ENCODE data around the gene TNFRSF11A.

The TNFRSF11A gene

DNA sequence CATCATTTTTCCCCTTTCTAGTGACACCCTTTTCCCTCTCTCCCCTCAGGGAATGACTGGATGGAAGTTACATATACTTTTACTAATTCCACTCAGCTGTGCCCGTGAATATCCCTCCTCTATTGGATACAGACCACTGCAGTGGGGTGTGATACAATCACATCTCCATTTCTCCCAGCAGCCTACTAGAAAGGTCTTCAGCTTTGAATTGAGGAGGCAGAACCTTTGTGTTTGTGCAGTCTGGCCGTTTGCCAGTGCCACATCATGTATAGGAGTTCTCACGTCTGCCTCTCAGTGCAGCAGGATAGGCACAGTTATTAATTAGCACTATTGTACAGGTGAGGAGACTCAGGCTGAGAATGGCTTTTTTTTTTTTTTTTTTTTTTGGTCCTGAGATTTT, 16.4 kb downstream of the TNFRSF11A start:
- DNase-seq (ENCODE audit: low read depth in 4 of 4, low spot score in 1 of 4), result no peak

DNA sequence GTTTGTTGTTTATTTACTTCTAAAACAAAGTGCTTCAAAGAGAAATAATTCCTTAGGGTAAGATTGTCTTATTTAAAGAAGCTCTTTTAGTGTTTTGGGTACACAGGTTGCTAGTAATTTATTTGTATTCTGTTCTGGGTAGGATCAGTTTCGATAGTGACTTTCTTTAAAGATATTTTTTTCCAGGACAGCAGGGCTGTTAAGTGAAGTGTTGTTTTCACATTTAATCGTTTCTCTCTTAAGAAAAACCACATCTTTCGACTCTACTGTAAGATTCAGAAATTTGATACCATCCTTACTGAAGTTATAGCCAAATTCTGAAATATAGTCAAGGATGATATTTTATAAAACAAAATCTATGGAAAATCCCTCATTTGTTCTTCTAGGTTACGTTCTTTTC, 17.8 kb downstream of the TNFRSF11A start:
- no peak for DNase-seq (ENCODE audit: low read depth in 4 of 4, low spot score in 1 of 4)

DNA sequence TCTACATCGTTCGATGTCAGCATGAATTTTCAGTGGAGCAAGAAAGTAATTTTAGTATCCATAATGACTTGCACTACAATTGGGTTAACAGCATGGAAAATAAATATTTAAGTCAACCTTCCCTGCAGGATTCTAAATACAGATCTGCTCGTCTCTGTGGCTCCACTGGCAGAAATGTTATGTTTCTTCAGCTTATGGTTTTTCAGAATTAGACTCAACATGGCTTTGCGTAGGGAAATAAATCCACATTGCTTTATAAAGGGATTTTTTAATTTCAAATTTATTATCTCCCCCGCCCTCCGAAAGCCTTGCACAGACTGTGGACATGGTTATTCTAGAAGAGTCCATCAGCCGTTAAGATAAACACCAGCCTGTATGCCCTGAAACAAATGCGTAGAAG, 18.2 kb downstream of the TNFRSF11A start:
- DNase-seq (ENCODE audit: low read depth in 4 of 4, low spot score in 1 of 4), result no peak

DNA sequence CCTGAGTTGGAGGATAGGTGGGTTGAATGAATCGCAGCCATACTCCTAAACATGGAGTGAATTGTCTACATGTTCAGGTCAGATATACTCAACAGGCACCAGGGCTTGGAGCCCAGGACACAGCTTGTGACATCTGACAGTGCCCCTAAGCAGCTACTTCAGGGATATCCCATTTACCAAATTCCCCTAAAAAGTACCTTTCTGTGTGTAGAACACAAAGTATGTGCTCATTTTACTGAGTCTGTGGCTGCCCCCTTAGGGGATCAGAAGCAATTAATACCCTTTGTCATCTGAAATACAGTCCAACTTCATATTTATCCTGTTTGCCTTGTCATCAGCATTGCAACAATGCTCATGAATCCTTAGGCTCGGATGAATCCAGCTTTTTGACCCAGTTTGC, 20.8 kb downstream of the TNFRSF11A start:
- DNase-seq (ENCODE audit: low read depth in 4 of 4, low spot score in 1 of 4), result no peak

DNA sequence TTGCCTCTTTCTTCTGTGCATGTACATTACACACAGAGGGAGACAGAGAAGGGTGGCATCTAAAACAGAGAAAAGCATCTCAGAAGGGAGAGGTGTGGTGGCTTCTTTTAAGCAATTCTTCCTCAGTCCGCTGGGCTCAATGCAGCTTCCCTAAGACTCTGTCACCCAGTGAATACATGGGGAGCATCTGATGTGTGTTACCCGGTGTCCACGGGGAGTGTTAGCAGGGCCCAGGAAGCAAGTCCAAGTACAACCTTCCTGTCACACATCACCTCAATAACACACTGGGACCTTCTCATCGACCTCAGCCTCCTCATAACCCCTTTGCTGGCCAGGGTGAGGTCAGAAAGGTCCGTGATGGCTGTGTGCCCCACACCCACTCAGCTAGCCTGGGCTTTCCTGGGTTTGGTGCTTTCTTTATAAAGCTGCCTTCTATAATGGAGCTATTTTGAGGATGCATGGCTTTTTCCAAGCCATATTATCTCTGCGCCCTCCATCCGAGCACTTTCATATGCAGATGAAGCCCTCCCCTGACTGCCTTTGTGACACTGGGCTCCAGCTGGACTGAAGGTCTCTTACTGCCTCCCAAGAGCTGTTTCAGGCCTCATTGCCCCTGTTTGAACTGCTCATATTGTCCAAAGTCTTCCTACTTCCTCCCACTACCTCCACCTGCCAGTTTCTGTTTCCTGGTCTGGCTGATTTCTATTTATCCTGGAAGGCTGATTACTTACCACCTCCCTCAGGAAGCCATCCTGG, 21.4 kb downstream of the TNFRSF11A start:
- DNase-seq (ENCODE audit: low read depth in 4 of 4, low spot score in 1 of 4), result no peak

DNA sequence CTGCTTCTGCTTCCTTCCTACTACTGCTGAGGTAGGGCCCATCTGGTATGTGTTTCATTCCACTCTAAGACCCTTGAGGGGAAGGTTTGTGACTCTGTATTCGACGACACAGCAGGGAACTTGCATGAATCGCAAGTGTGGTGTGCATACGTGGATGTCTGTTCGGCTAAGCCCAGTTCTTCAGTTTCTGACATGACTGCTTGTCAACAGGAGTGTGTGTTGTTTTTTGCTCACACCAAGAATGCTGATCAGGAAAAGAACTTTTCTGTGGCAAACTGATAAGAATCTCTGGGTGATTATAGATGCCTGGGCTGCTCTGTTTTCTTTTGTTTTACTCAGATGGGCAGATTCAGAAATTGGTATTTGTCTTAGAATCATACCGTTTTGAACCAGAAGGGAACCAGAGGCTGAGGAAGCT, 22.0 kb downstream of the TNFRSF11A start:
- DNase-seq (ENCODE audit: low read depth in 4 of 4, low spot score in 1 of 4), result no peak

DNA sequence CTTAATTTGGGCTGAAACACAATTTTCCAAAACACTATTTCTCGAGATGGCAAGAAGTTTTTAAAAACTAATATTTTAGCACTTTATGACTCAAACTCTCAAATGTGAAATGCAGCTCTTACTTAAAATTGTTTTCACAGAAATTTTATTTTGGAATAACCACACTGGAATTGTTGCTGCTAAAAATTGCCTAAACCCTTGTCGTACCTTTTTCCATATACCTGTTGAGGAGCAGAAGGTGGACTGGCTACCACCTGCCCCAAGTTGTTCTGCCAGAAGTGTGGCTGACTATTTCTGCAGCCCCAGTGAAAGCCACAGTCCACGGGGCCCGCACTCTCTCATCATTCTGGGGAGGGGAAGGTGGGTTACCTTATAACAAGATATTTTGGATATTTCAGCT, 23.4 kb downstream of the TNFRSF11A start:
- no peak for DNase-seq (ENCODE audit: low read depth in 4 of 4, low spot score in 1 of 4)

DNA sequence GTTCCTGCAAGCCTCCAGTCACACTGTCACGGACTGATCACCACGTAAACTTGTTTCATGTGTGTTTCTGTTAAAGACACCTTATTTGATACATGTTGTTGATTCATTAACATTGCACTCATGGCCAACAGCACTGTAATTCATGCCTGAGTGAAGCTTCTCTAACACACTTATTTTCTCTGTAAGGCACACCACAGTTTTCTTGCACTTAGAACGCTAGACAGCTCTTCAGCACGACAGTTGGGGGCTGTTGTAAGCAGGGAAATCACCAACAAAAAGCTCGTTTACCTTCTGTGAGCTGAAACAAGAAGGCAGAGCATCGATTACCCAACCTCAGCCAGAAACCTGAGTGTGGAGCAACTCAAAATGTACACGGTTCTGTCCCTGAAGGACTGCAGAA, 28.1 kb downstream of the TNFRSF11A start:
- DNase-seq (ENCODE audit: low read depth in 4 of 4, low spot score in 1 of 4), result no peak

DNA sequence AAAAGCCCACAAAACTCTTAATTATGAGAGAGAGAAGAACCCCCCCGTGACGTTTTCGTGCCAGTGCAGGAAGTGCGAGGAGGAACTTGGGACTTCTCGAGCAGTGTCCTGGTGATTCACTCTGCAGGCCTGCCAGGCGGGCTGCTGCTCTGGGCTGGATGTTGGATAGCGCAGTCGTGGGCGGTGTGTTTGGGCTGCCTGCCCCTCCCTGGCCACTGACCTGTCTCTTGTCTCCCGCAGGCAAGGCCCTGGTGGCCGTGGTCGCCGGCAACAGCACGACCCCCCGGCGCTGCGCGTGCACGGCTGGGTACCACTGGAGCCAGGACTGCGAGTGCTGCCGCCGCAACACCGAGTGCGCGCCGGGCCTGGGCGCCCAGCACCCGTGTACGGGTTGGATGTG, 29.0 kb downstream of the TNFRSF11A start:
- DNase-seq (ENCODE audit: low read depth in 4 of 4, low spot score in 1 of 4), result no peak

DNA sequence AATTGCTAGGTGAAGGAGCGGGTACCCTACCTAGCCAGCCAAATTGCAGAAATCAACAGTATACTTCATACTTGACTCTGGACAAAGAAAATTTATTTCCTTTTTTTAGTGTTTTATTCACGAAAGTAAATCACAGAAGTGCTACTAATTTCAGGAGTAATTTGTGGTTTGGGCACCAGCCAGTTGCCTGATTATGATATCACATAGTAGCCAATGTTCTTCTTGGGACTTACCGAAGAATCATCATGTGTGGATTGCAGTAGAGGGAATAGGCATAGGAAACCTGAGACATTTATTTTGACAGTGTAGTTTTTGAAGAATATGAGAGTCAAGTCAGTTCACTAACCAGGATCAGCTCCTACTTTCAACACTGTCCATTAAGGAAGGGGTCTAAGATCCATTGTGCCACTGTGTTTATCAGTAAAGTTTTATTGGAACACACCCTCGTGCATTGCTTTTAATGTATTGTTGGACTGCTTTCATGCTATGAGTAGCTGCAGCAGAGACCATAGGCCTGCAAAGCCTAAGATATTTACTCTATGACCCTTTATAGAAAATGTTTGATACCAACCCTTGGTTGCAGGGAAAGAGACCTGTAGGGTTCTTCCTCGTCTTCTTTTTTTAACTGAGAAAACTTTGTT, 32.1 kb downstream of the TNFRSF11A start:
- DNase-seq (ENCODE audit: low read depth in 4 of 4, low spot score in 1 of 4), result no peak

DNA sequence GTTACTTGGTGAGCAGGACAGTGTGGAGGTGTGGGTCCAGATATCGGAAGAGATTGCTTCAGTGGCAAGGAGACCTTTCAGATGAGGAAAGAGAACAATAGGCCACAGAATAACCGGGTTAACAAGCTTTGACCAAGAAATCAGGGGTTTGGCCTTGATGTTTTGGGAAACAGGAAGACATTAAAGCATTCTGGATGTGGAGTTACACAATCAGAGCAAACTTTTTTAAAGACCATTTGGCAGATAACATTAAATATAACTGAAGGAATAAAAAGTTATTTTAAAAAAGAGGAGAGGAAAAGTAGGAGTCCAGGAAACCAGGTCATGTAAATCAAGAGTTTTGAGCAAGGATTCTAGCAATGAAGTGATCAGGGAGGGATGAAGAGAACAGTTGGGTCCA, 35.7 kb downstream of the TNFRSF11A start:
- no peak for DNase-seq (ENCODE audit: low read depth in 4 of 4, low spot score in 1 of 4)

DNA sequence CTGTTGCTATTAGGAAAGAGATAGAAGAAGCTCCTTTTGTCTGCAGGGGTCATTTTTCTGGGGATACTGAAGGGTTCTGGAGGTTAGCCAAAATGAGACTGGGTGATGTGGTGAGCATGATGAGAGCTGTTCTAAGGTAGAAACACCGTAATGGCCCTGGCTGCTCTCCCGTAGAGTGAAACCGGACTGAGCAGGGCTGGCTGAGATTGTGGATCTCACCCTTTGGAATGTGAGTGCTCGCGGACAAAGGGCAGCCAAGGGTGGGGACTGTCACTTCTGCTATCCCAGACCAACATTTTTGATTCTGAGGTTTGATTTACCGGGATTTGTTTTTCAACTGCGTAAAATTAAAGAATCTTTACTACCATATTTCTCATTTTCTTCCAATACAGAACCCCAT, 36.2 kb downstream of the TNFRSF11A start:
- DNase-seq (ENCODE audit: low read depth in 4 of 4, low spot score in 1 of 4), result no peak

DNA sequence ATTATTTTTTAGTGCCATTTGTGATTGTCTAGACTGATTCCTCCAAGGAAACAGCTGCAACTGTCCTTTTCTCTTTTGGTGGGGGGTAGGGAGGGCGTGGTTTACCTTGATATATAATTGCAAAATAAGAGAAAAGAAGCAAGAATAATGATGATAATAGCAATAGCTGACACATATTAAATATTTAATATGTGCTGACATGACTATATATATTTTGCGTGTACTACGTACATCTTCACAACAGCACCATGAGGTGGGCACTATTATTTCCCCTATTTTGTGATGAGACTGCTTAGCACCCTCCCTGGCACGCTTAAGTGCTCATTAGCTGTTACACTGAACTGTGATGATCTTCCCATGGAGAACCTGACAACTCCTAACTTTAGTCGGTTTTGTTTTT, 39.4 kb downstream of the TNFRSF11A start:
- no peak for DNase-seq (ENCODE audit: low read depth in 4 of 4, low spot score in 1 of 4)

DNA sequence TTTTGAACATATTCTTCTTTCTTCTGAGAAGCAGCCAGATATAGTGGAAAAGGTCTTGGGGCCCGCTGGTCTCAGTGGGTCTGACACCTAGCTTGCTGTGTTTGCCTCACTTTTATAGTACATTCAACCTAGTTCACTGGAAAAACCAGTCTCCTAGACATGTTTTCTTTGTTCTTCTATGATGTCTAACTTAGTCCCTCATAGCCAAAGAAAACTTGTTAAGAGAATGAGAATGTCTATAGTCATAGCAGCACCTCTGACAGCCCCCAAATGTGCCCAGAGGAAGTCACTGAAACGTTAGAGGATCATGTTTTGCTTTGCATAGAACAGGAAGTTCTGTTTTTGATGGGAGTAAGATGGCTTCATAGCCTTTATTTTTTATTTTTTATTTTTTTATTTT, 40.3 kb downstream of the TNFRSF11A start:
- DNase-seq (ENCODE audit: low read depth in 4 of 4, low spot score in 1 of 4), result no peak

DNA sequence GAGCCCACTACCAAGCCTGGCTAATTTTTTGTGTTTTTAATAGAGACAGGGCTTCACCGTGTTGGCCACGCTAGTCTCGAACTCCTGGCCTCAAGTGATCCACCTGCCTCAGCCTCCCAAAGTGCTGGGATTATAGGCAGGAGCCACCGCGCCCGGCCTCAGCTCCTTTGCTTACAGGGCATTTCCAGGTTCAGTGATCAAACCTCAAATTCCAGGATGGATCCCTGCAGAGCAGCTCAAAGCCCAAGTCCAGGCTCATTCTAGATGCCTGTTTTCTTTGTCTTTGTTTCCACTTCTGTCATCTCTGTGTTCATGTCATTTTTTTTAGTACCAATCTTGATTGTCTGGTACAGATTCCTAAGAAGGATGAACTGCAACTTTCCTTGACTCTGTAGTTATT, 41.9 kb downstream of the TNFRSF11A start:
- DNase-seq (ENCODE audit: low read depth in 4 of 4, low spot score in 1 of 4), result no peak

DNA sequence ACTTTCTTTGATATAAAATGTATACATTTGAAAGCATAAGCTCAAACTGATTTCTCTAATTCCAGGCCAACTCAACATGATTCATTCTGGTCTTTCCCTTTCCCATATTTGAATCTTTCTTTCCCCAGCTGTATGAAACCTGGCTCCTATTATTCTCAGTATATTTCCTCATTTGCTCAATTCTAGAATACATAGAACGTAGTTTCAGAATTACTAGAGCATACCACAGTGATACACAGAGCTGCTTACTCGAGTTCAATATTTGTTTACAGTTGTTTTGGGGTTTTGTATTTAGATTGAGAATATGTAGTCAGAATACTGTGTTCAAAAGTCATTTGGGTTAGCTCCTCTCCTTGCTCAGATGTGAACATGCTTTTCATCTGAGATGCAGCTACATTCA, 43.0 kb downstream of the TNFRSF11A start:
- DNase-seq (ENCODE audit: low read depth in 4 of 4, low spot score in 1 of 4), result no peak

DNA sequence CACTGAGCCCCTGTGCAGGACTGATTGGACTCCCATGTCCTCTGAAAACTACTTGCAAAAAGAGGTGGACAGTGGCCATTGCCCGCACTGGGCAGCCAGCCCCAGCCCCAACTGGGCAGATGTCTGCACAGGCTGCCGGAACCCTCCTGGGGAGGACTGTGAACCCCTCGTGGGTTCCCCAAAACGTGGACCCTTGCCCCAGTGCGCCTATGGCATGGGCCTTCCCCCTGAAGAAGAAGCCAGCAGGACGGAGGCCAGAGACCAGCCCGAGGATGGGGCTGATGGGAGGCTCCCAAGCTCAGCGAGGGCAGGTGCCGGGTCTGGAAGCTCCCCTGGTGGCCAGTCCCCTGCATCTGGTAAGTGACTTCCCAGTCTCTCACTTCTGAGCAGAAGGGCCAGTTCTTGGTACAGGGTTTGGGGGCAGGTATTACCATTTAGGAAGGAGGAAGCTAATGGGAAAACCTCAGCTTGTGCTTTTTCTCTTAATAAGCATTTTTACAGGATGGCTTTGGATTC, 44.1 kb downstream of the TNFRSF11A start:
- no peak for DNase-seq (ENCODE audit: low read depth in 4 of 4, low spot score in 1 of 4)

DNA sequence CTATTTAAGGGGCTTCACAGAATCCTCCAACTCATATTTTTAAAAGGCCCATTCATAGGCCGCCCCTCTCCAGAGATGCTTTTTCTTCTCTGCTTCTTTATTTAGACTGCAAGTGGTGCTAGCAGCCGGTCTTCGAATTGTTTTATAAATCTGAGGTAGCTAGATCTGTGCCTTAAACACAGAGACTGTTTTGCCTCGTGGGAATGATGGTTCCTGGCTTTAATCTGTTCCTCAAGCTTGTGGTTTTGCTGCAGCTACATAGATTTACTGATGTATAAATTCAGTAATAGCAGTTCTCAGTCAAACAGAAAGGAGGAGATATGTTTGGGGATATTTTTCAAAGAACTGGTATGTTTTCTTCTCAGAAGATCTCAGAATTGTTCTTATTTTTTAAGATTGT, 45.3 kb downstream of the TNFRSF11A start:
- no peak for DNase-seq (ENCODE audit: low read depth in 4 of 4, low spot score in 1 of 4)

DNA sequence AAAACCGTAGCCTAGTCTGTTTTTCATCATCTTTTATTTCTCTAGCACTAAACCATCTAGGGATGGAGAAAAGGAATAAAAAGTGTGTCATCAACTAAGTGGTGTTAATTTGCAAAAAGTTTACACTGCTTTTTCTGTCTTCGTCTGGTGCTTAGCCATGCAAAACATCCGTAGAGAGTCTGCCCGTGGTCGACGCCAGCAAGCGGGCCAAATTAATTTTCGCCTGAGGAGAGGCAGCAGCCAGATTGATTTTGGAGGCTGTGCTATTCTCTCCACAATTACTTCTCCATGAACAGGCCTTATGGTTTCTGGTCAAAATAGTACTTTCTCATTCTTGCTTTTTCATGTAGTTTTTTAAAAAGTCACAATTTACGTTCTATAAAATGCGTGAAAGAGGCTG, 46.3 kb downstream of the TNFRSF11A start:
- no peak for DNase-seq (ENCODE audit: low read depth in 4 of 4, low spot score in 1 of 4)

DNA sequence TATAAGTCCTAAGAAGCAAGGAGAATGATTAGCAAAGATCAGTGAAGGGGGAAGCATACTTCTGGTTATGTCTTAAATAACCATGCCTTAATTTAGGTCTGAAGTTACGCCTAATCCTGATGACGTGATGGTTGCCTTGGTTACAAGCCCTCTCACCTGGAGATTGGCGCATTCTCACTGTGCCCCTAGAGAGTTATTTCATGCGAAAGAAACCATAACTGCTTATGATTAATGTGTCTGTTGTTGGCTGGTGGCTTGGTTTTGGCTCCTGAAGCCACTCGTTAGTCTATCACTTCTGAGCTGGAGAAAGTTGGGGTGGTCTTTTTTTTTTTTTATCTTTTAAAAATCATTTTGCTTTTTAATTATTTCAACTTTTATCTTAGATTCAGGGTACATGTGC, 47.0 kb downstream of the TNFRSF11A start:
- DNase-seq (ENCODE audit: low read depth in 4 of 4, low spot score in 1 of 4), result no peak

DNA sequence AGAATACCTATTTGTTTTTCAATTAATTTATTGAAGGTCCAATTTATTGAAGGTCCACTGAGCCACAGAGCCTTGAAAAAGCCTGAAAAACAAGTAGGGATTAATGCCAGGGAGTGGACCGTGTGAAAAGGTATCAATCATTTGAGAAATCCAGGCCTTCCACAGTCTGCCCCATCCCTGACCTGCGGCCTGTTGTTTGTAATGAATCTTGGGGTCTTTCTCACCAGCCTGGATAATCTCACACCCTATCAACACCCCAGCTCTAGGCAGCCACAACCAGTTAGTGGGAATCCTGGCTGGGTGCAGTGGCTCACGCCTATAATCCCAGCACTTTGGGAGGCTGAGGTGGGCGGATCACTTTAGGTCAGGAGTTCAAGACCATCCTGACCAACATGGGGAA, 47.8 kb downstream of the TNFRSF11A start:
- DNase-seq (ENCODE audit: low read depth in 4 of 4, low spot score in 1 of 4), result no peak

DNA sequence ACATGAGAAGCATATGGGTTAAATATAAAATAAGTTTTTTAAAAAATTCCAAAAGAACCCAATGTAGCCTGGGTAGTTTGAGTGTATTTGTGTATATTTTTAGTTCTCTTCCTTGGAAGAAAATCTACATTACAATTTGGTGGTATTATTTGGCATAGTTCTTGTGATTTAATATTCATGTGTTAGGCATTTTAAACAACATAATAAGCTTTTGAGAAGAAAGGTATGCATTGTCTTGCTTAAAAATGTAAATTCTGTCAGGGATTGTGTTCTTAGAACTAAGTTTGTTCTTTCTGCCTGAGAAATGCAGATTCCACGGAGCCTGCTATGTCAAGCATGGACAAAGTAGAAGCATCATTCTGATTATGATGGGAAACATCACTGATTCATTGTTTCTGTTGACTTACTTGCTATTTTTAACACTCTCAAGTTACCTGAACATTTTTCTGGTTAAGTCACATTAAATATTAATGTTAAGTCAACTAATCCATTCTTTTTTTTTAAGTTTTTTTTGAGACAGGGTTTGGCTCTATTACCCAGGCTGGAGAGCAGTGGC, 49.4 kb downstream of the TNFRSF11A start:
- no peak for DNase-seq (ENCODE audit: low read depth in 4 of 4, low spot score in 1 of 4)
